IPS-15b (cell line): ENCODE results near the gene KRT6B.
"Not testable (repeated sequence)": the region's sequence is repeated elsewhere in the genome, so short reads cannot be mapped to it uniquely, and the experiment has no call there.

Source experiments
- H3K27me3 ChIP-seq: one replicate; pipeline ENCODE4 v1.6.1; 2013; ENCODE audit warnings: low read length; ENCODE audit not compliant: control insufficient read depth, insufficient read depth
- H3K36me3 ChIP-seq: one replicate; pipeline ENCODE4 v1.6.1; 2013; ENCODE audit warnings: low read length; ENCODE audit not compliant: control insufficient read depth, insufficient read depth
- H3K4me1 ChIP-seq: one replicate; pipeline ENCODE4 v1.6.1; 2013; ENCODE audit warnings: mild to moderate bottlenecking, low read length; ENCODE audit not compliant: control insufficient read depth, insufficient read depth
- H3K4me3 ChIP-seq: one replicate; pipeline ENCODE4 v1.5.1; 2013; ENCODE audit warnings: low read depth, low read length
- H3K9ac ChIP-seq: one replicate; pipeline ENCODE4 v1.6.1; 2013; ENCODE audit warnings: low read depth, mild to moderate bottlenecking, low read length
- H3K9me3 ChIP-seq: one replicate; pipeline ENCODE4 v1.6.1; 2013; ENCODE audit warnings: mild to moderate bottlenecking, low read length; ENCODE audit not compliant: control insufficient read depth, insufficient read depth

The KRT6B gene

GRCh38 chr12:52417740-52418139 lies 34.2 kb downstream of the KRT6B start:
- Histone ChIP-seq H3K36me3 (no peaks in the 10 kb centered on the region), H3K4me1 (no peaks in the 10 kb centered on the region), H3K9ac (no peak overlapping the region), H3K9me3 (no peaks in the 10 kb centered on the region), H3K27me3 (no peaks in the 10 kb centered on the region), H3K4me3 (no peak overlapping the region)

GRCh38 chr12:52416795-52417194 lies 35.2 kb downstream of the KRT6B start:
- Histone ChIP-seq H3K9me3 (no peaks in the 10 kb centered on the region), H3K4me1 (no peaks in the 10 kb centered on the region), H3K9ac (no peak overlapping the region), H3K4me3 (no peak overlapping the region), H3K27me3 (no peaks in the 10 kb centered on the region), H3K36me3 (no peaks in the 10 kb centered on the region)

- Histone ChIP-seq H3K4me3 (no peak overlapping the region), H3K27me3 (no peaks in the 10 kb centered on the region), H3K9ac (no peak overlapping the region), H3K36me3 (no peaks in the 10 kb centered on the region), H3K4me1 (no peaks in the 10 kb centered on the region), H3K9me3 (no peaks in the 10 kb centered on the region)
Observed at GRCh38 chr12:52415870-52416750, 35.8 kb downstream of the KRT6B start.

GRCh38 chr12:52414936-52415335 lies 37.0 kb downstream of the KRT6B start:
- Histone ChIP-seq H3K27me3 (no peaks in the 10 kb centered on the region), H3K9me3 (no peaks in the 10 kb centered on the region), H3K36me3 (no peaks in the 10 kb centered on the region), H3K9ac (no peak overlapping the region), H3K4me3 (no peak overlapping the region), H3K4me1 (no peaks in the 10 kb centered on the region)

- Histone ChIP-seq H3K9me3 (no peaks in the 10 kb centered on the region), H3K4me3 (no peak overlapping the region), H3K36me3 (no peaks in the 10 kb centered on the region), H3K4me1 (no peaks in the 10 kb centered on the region), H3K9ac (no peak overlapping the region), H3K27me3 (no peaks in the 10 kb centered on the region)
Observed at GRCh38 chr12:52413782-52414345, 38.1 kb downstream of the KRT6B start.

GRCh38 chr12:52413202-52413601 lies 38.7 kb downstream of the KRT6B start:
- Histone ChIP-seq H3K27me3 (no peaks in the 10 kb centered on the region), H3K4me3 (no peak overlapping the region), H3K9ac (no peak overlapping the region), H3K9me3 (no peaks in the 10 kb centered on the region), H3K36me3 (no peaks in the 10 kb centered on the region), H3K4me1 (no peaks in the 10 kb centered on the region)

- no peaks in the 10 kb centered on the region for H3K27me3 ChIP-seq
Observed at GRCh38 chr12:52411815-52412214, 40.1 kb downstream of the KRT6B start.

GRCh38 chr12:52410589-52411248 lies 41.2 kb downstream of the KRT6B start:
- not testable (repeated sequence) for H3K9me3 ChIP-seq, H3K27me3 ChIP-seq, H3K36me3 ChIP-seq

More at GRCh38 chr12:52411815-52412214, 40.1 kb downstream of the KRT6B start:
- no peak overlapping the region for H3K9ac ChIP-seq
- H3K4me1 ChIP-seq = no peaks in the 10 kb centered on the region
- no peak overlapping the region for H3K4me3 ChIP-seq
- no peaks in the 10 kb centered on the region for H3K36me3 ChIP-seq
- no peaks in the 10 kb centered on the region for H3K9me3 ChIP-seq

GRCh38 chr12:52407918-52408317 lies 44.0 kb downstream of the KRT6B start:
- H3K36me3 ChIP-seq = no peaks in the 10 kb centered on the region
- H3K4me1 ChIP-seq = no peaks in the 10 kb centered on the region
- H3K9me3 ChIP-seq = no peaks in the 10 kb centered on the region
- no peaks in the 10 kb centered on the region for H3K27me3 ChIP-seq
- no peak overlapping the region for H3K4me3 ChIP-seq
- H3K9ac ChIP-seq = no peak overlapping the region

More at GRCh38 chr12:52410589-52411248, 41.2 kb downstream of the KRT6B start:
- H3K4me3 ChIP-seq, H3K4me1 ChIP-seq, H3K9ac ChIP-seq: not testable (repeated sequence)

- Histone ChIP-seq H3K36me3 (no peaks in the 10 kb centered on the region), H3K4me3 (no peak within 1 kb of the TSS), H3K9ac (no peak within 1 kb of the TSS), H3K4me1 (no peaks in the 10 kb centered on the region), H3K27me3 (no peaks in the 10 kb centered on the region), H3K9me3 (no peaks in the 10 kb centered on the region)
Observed at GRCh38 chr12:52405922-52406385, 46.0 kb downstream of the KRT6B start, which contains the start of gene KRT82. TSS of gene KRT82 (minus strand) at chr12:52406335. CDS start at chr12:52406277, 58 bp downstream.

- Histone ChIP-seq H3K36me3 (no peaks in the 10 kb centered on the region), H3K4me3 (no peak overlapping the region), H3K9ac (no peak overlapping the region), H3K27me3 (no peaks in the 10 kb centered on the region), H3K4me1 (no peaks in the 10 kb centered on the region), H3K9me3 (no peaks in the 10 kb centered on the region)
Observed at GRCh38 chr12:52404951-52405350, 47.0 kb downstream of the KRT6B start.
